ENCODE measurements around the gene DEK. TPM values are rescaled to one million over a fixed set of nuclear protein-coding genes. Genes with fewer than 3 reads are reported as not detected.

Gene DEK
- total and polyA plus RNA-seq, 12 donors: 23.0 to 78.3 (median 51.9) TPM

DNA sequence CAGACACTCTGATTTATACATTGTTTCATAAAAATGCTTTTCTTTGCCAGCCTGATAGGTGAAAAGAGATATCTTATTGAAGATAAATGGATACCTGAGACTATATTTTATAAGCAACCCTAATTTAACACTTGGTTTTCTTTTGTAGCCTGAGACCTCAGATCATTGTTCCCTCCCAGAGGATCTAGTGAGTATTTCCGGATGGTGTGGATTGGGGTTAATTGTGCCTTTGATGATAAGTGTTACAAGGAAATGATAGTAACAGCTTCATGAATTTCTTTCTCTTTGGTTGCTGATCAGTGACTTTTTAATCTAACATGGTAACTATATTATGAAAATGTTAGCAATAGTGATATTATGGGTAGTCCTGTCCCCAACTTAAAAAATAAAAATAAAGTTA, 78.7 kb downstream of the DEK start:
- H3K27me3 ChIP-seq: no peaks in the 10 kb centered on the region
- peaks cover 0 to 21% (median 5%) of the 10 kb centered on the region in 9 donors for H3K4me1 ChIP-seq
- H3K36me3 ChIP-seq: peaks cover 0 to 55% (median 4%) of the 10 kb centered on the region in 9 donors
- intact Hi-C loops (cut with DNase I): loop anchor here in 1 of 10 donors (10.0 kb wide), 1 partner anchor 319 kb away; no protein-coding TSS in a partner anchor
- no peak overlapping the region for H3K4me3 ChIP-seq
- no peak for DNase-seq
- H3K9me3 ChIP-seq: no peaks in the 10 kb centered on the region
- 64 to 82% methylated on average over 1 of the region's 1 CpG for WGBS, 2 donors
- TF ChIP-seq, protein P1, sequence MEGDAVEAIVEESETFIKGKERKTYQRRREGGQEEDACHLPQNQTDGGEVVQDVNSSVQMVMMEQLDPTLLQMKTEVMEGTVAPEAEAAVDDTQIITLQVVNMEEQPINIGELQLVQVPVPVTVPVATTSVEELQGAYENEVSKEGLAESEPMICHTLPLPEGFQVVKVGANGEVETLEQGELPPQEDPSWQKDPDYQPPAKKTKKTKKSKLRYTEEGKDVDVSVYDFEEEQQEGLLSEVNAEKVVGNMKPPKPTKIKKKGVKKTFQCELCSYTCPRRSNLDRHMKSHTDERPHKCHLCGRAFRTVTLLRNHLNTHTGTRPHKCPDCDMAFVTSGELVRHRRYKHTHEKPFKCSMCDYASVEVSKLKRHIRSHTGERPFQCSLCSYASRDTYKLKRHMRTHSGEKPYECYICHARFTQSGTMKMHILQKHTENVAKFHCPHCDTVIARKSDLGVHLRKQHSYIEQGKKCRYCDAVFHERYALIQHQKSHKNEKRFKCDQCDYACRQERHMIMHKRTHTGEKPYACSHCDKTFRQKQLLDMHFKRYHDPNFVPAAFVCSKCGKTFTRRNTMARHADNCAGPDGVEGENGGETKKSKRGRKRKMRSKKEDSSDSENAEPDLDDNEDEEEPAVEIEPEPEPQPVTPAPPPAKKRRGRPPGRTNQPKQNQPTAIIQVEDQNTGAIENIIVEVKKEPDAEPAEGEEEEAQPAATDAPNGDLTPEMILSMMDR (IDR thresholded peaks at IDR 0.05): no peak
- no peak for ATAC-seq
- peak overlapping the region in 1 of 10 donors; percentile 41 for H3K27ac ChIP-seq

DNA sequence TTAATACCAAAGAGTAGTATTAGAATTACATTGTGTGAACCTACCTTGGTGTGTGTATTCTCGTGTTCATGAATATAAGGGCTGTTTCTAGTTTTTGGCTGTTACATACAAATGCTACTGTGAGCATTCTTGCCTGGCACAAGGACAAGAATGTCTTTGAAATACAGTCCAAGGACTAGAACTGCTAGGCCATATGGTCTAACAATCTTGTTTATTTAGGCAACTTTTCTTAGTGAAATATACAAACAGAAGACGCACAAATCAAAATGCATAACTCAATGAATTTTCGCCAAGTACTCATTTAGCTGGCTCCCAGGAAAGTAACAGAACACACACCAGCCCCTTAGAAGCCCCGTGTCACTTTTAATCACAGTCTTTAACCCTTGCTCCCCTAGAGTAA, 80.6 kb downstream of the DEK start:
- intact Hi-C loops (cut with DNase I): loop anchor here in 1 of 10 donors (10.0 kb wide), 1 partner anchor 321 kb away; no protein-coding TSS in a partner anchor
- ATAC-seq (no peak), DNase-seq (no peak)
- TF ChIP-seq, protein P1 (IDR thresholded peaks at IDR 0.05): no peak
- 70 to 73% methylated on average over 4 of the region's 4 CpGs for WGBS, 2 donors
- peaks cover 0 to 52% (median 3%) of the 10 kb centered on the region in 9 donors for H3K36me3 ChIP-seq
- peaks cover 0 to 36% (median 5%) of the 10 kb centered on the region in 9 donors for H3K4me1 ChIP-seq
- H3K27ac ChIP-seq: no peak overlapping the region
- H3K9me3 ChIP-seq: no peaks in the 10 kb centered on the region
- H3K27me3 ChIP-seq: no peaks in the 10 kb centered on the region
- H3K4me3 ChIP-seq: no peak overlapping the region

DNA sequence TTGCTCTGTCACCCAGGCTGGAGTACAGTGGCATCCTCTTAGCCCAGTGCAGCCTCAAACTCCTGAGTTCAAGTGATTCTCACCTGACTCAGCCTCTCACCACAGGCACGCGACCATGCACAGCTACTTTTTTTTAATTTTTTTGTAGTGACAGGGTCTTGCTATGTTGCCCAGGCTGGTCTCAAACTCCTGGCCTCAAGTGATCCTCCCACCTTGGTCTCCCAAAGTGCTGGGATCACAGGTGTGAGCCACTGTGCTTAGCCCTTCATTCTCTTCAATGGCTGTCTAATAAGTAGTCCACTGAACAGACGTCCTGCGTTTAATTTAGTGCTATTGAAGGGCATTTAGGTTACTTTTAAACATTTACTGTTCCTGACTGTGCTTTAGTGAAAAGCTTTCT, 81.8 kb downstream of the DEK start:
- 78 to 96% methylated on average over 4 of the region's 4 CpGs for WGBS, 2 donors
- H3K27ac ChIP-seq: no peak overlapping the region
- no peak overlapping the region for H3K4me3 ChIP-seq
- TF ChIP-seq, protein P1 (IDR thresholded peaks at IDR 0.05): no peak
- DNase-seq: no peak
- no peaks in the 10 kb centered on the region for H3K9me3 ChIP-seq
- H3K4me1 ChIP-seq: peaks cover 0 to 47% (median 5%) of the 10 kb centered on the region in 9 donors
- ATAC-seq: no peak
- no peaks in the 10 kb centered on the region for H3K27me3 ChIP-seq
- intact Hi-C loops (cut with DNase I): loop anchor here in 1 of 10 donors (10.0 kb wide), 1 partner anchor 322 kb away; no protein-coding TSS in a partner anchor
- peaks cover 0 to 41% (median 0%) of the 10 kb centered on the region in 9 donors for H3K36me3 ChIP-seq

DNA sequence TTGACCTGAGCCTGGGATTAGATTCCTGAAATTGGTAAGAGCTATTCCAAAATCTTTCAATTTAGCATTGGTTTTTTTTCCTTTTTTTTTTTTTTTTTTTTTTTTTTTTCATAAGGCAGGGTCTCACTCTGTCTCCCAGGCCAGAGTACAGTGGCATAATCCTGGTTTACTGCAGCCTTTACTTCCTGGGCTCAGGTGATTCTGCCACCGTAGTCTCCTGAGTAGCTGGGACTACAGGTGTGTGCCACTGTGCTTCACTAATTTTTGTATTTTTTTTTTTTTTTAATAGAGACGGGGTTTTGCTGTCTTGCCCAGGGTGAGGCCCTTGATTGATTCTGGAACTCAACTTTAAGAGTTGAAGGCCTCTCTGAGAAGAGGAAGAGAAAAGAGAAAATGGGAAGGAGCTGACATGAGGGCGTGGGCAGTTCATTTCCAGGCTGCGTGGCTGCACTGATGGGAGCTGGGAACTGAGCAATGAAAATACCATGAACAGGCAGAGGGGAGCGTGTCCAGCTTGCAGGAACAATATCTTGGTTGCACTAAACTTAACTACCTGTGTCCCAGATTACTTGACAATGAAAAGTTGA, 84.5 kb downstream of the DEK start:
- peaks cover 0 to 29% (median 0%) of the 10 kb centered on the region in 9 donors for H3K36me3 ChIP-seq
- 86 to 93% methylated on average over 5 of the region's 5 CpGs for WGBS, 2 donors
- peak overlapping the region in 1 of 10 donors; percentile 71 for H3K27ac ChIP-seq

More for the DNA sequence above, 84.5 kb downstream of the DEK start:
- DNase-seq: peak in 1 of 2 donors; percentile 10
- TF ChIP-seq, protein P1 (IDR thresholded peaks at IDR 0.05): no peak
- H3K4me1 ChIP-seq: peaks cover 0 to 45% (median 0%) of the 10 kb centered on the region in 9 donors
- H3K4me3 ChIP-seq: no peak overlapping the region
- H3K27me3 ChIP-seq: no peaks in the 10 kb centered on the region
- ATAC-seq: peak in 6 of 8 donors; percentile 34 to 76 (median 48)
- H3K9me3 ChIP-seq: peaks cover 0 to 9% (median 0%) of the 10 kb centered on the region in 11 donors
- intact Hi-C loops (cut with DNase I): loop anchor here in 1 of 10 donors (10.0 kb wide), 1 partner anchor 325 kb away; no protein-coding TSS in a partner anchor

Data from heart right ventricle (tissue), 16 donors.